ENCODE measurements around the gene RDX.

- no peak for TF ChIP-seq POLR2A (IDR thresholded peaks at IDR 0.05)
- no peak for TF ChIP-seq POLR2AphosphoS5 (IDR thresholded peaks at IDR 0.05)
These were observed 41.3 kb upstream of the RDX start for GRCh38 chr11:110337570-110338193.
